ENCODE measurements around the gene NOS1AP.

NOS1AP gene

GRCh38 chr1:162230517-162230916 is 161.0 kb downstream of the NOS1AP start:
- H3K27ac ChIP-seq: no peak overlapping the region
- no peak for DNase-seq
- H3K4me3 ChIP-seq (ENCODE audit: low read depth, low read length): no peak overlapping the region
- no peaks in the 10 kb centered on the region for H3K36me3 ChIP-seq
- no peaks in the 10 kb centered on the region for H3K27me3 ChIP-seq (ENCODE audit: insufficient read depth, low read depth, severe bottlenecking)
- no peak for TF ChIP-seq CTCF (IDR thresholded peaks at IDR 0.05; ENCODE audit: low read depth, low read length)
- H3K9me3 ChIP-seq (ENCODE audit: severe bottlenecking): no peaks in the 10 kb centered on the region

GRCh38 chr1:162232034-162232711 is 162.7 kb downstream of the NOS1AP start:
- no peaks in the 10 kb centered on the region for H3K9me3 ChIP-seq (ENCODE audit: severe bottlenecking)
- H3K27ac ChIP-seq: no peak overlapping the region
- no peak for DNase-seq
- H3K36me3 ChIP-seq: no peaks in the 10 kb centered on the region
- no peak overlapping the region for H3K4me3 ChIP-seq (ENCODE audit: low read depth, low read length)
- TF ChIP-seq CTCF (IDR thresholded peaks at IDR 0.05; ENCODE audit: low read depth, low read length): no peak
- no peaks in the 10 kb centered on the region for H3K27me3 ChIP-seq (ENCODE audit: insufficient read depth, low read depth, severe bottlenecking)

GRCh38 chr1:162233066-162233465 is 163.6 kb downstream of the NOS1AP start:
- no peak for DNase-seq
- no peaks in the 10 kb centered on the region for H3K27me3 ChIP-seq (ENCODE audit: insufficient read depth, low read depth, severe bottlenecking)
- H3K9me3 ChIP-seq (ENCODE audit: severe bottlenecking): no peaks in the 10 kb centered on the region
- no peak overlapping the region for H3K27ac ChIP-seq
- no peak overlapping the region for H3K4me3 ChIP-seq (ENCODE audit: low read depth, low read length)
- H3K36me3 ChIP-seq: no peaks in the 10 kb centered on the region
- TF ChIP-seq CTCF (IDR thresholded peaks at IDR 0.05; ENCODE audit: low read depth, low read length): no peak

GRCh38 chr1:162233937-162234336 is 164.4 kb downstream of the NOS1AP start:
- Histone ChIP-seq H3K9me3 (ENCODE audit: severe bottlenecking) (no peaks in the 10 kb centered on the region), H3K27me3 (ENCODE audit: insufficient read depth, low read depth, severe bottlenecking) (no peaks in the 10 kb centered on the region)
- TF ChIP-seq CTCF (IDR thresholded peaks at IDR 0.05; ENCODE audit: low read depth, low read length): no peak

GRCh38 chr1:162234571-162234970 is 165.1 kb downstream of the NOS1AP start:
- Histone ChIP-seq H3K9me3 (ENCODE audit: severe bottlenecking) (no peaks in the 10 kb centered on the region), H3K27ac (no peak overlapping the region), H3K27me3 (ENCODE audit: insufficient read depth, low read depth, severe bottlenecking) (no peaks in the 10 kb centered on the region), H3K36me3 (no peaks in the 10 kb centered on the region), H3K4me3 (ENCODE audit: low read depth, low read length) (no peak overlapping the region)
- no peak for TF ChIP-seq CTCF (IDR thresholded peaks at IDR 0.05; ENCODE audit: low read depth, low read length)
- DNase-seq: no peak

More at GRCh38 chr1:162233937-162234336, 164.4 kb downstream of the NOS1AP start:
- Histone ChIP-seq H3K27ac (no peak overlapping the region), H3K36me3 (no peaks in the 10 kb centered on the region), H3K4me3 (ENCODE audit: low read depth, low read length) (no peak overlapping the region)
- DNase-seq: no peak

GRCh38 chr1:162235241-162235800 is 165.8 kb downstream of the NOS1AP start:
- H3K27me3 ChIP-seq (ENCODE audit: insufficient read depth, low read depth, severe bottlenecking): no peaks in the 10 kb centered on the region
- DNase-seq: peak; percentile 51
- H3K36me3 ChIP-seq: no peaks in the 10 kb centered on the region
- no peak overlapping the region for H3K4me3 ChIP-seq (ENCODE audit: low read depth, low read length)
- H3K27ac ChIP-seq: no peak overlapping the region
- TF ChIP-seq CTCF (IDR thresholded peaks at IDR 0.05; ENCODE audit: low read depth, low read length): no peak
- H3K9me3 ChIP-seq (ENCODE audit: severe bottlenecking): no peaks in the 10 kb centered on the region
